Measurements from ENCODE around the gene APLP2.

Gene APLP2

GRCh38 chr11:130178441-130179339 lies 109.0 kb downstream of the APLP2 start:
- H3K4me3 ChIP-seq (ENCODE audit: low read length) = no peak overlapping the region
- peaks cover 3% of the 10 kb centered on the region for H3K9me3 ChIP-seq (replicated peaks; ENCODE audit: low read length)
- H3K9ac ChIP-seq (ENCODE audit: low read depth, low read length) = no peak overlapping the region
- no peak overlapping the region for H3K4me2 ChIP-seq (ENCODE audit: low read length)
- H3K4me1 ChIP-seq (ENCODE audit: control insufficient read depth, insufficient read depth, low read length) = peaks cover 8% of the 10 kb centered on the region
- no peaks in the 10 kb centered on the region for H3K36me3 ChIP-seq (ENCODE audit: insufficient read depth, low read length)
- peaks cover 37% of the 10 kb centered on the region for H3K27me3 ChIP-seq (ENCODE audit: control insufficient read depth, insufficient read depth, low read length)

GRCh38 chr11:130179396-130180306 lies 110.0 kb downstream of the APLP2 start:
- H3K4me2 ChIP-seq (ENCODE audit: low read length) = no peak overlapping the region
- peaks cover 8% of the 10 kb centered on the region for H3K4me1 ChIP-seq (ENCODE audit: control insufficient read depth, insufficient read depth, low read length)
- H3K9ac ChIP-seq (ENCODE audit: low read depth, low read length) = no peak overlapping the region

GRCh38 chr11:130180491-130180890 lies 110.8 kb downstream of the APLP2 start:
- Histone ChIP-seq H3K4me1 (ENCODE audit: control insufficient read depth, insufficient read depth, low read length) (peaks cover 8% of the 10 kb centered on the region), H3K9me3 (replicated peaks; ENCODE audit: low read length) (no peaks in the 10 kb centered on the region), H3K27me3 (ENCODE audit: control insufficient read depth, insufficient read depth, low read length) (peaks cover 43% of the 10 kb centered on the region), H3K4me3 (ENCODE audit: low read length) (no peak overlapping the region), H3K4me2 (ENCODE audit: low read length) (no peak overlapping the region), H3K36me3 (ENCODE audit: insufficient read depth, low read length) (no peaks in the 10 kb centered on the region), H3K9ac (ENCODE audit: low read depth, low read length) (no peak overlapping the region)

More at GRCh38 chr11:130179396-130180306, 110.0 kb downstream of the APLP2 start:
- Histone ChIP-seq H3K4me3 (ENCODE audit: low read length) (no peak overlapping the region), H3K9me3 (replicated peaks; ENCODE audit: low read length) (peaks cover 1% of the 10 kb centered on the region), H3K27me3 (ENCODE audit: control insufficient read depth, insufficient read depth, low read length) (peaks cover 40% of the 10 kb centered on the region), H3K36me3 (ENCODE audit: insufficient read depth, low read length) (no peaks in the 10 kb centered on the region)

- no peak overlapping the region for H3K4me3 ChIP-seq (ENCODE audit: low read length)
- peaks cover 8% of the 10 kb centered on the region for H3K4me1 ChIP-seq (ENCODE audit: control insufficient read depth, insufficient read depth, low read length)
- no peak overlapping the region for H3K9ac ChIP-seq (ENCODE audit: low read depth, low read length)
- no peaks in the 10 kb centered on the region for H3K9me3 ChIP-seq (replicated peaks; ENCODE audit: low read length)
- H3K4me2 ChIP-seq (ENCODE audit: low read length) = no peak overlapping the region
- peaks cover 47% of the 10 kb centered on the region for H3K27me3 ChIP-seq (ENCODE audit: control insufficient read depth, insufficient read depth, low read length)
- no peaks in the 10 kb centered on the region for H3K36me3 ChIP-seq (ENCODE audit: insufficient read depth, low read length)
Observed at GRCh38 chr11:130180896-130181294, 111.2 kb downstream of the APLP2 start.

- Histone ChIP-seq H3K4me3 (ENCODE audit: low read length) (no peak overlapping the region), H3K9ac (ENCODE audit: low read depth, low read length) (no peak overlapping the region)
Observed at GRCh38 chr11:130181295-130182272, 111.9 kb downstream of the APLP2 start.

GRCh38 chr11:130183878-130184610 lies 114.3 kb downstream of the APLP2 start:
- H3K4me2 ChIP-seq (ENCODE audit: low read length) = no peak overlapping the region
- no peak overlapping the region for H3K4me3 ChIP-seq (ENCODE audit: low read length)
- no peaks in the 10 kb centered on the region for H3K9me3 ChIP-seq (replicated peaks; ENCODE audit: low read length)
- H3K27me3 ChIP-seq (ENCODE audit: control insufficient read depth, insufficient read depth, low read length) = peaks cover 47% of the 10 kb centered on the region
- peaks cover 8% of the 10 kb centered on the region for H3K4me1 ChIP-seq (ENCODE audit: control insufficient read depth, insufficient read depth, low read length)
- H3K36me3 ChIP-seq (ENCODE audit: insufficient read depth, low read length) = no peaks in the 10 kb centered on the region
- no peak overlapping the region for H3K9ac ChIP-seq (ENCODE audit: low read depth, low read length)

More at GRCh38 chr11:130181295-130182272, 111.9 kb downstream of the APLP2 start:
- Histone ChIP-seq H3K4me1 (ENCODE audit: control insufficient read depth, insufficient read depth, low read length) (peaks cover 8% of the 10 kb centered on the region), H3K36me3 (ENCODE audit: insufficient read depth, low read length) (no peaks in the 10 kb centered on the region), H3K27me3 (ENCODE audit: control insufficient read depth, insufficient read depth, low read length) (peaks cover 48% of the 10 kb centered on the region), H3K9me3 (replicated peaks; ENCODE audit: low read length) (no peaks in the 10 kb centered on the region), H3K4me2 (ENCODE audit: low read length) (no peak overlapping the region)

GRCh38 chr11:130187096-130187495 lies 117.4 kb downstream of the APLP2 start:
- peaks cover 3% of the 10 kb centered on the region for H3K4me1 ChIP-seq (ENCODE audit: control insufficient read depth, insufficient read depth, low read length)
- no peaks in the 10 kb centered on the region for H3K9me3 ChIP-seq (replicated peaks; ENCODE audit: low read length)
- H3K9ac ChIP-seq (ENCODE audit: low read depth, low read length) = no peak overlapping the region
- H3K27me3 ChIP-seq (ENCODE audit: control insufficient read depth, insufficient read depth, low read length) = peaks cover 39% of the 10 kb centered on the region
- no peak overlapping the region for H3K4me3 ChIP-seq (ENCODE audit: low read length)
- no peak overlapping the region for H3K4me2 ChIP-seq (ENCODE audit: low read length)
- no peaks in the 10 kb centered on the region for H3K36me3 ChIP-seq (ENCODE audit: insufficient read depth, low read length)

- Histone ChIP-seq H3K36me3 (ENCODE audit: insufficient read depth, low read length) (no peaks in the 10 kb centered on the region), H3K9ac (ENCODE audit: low read depth, low read length) (no peak overlapping the region), H3K4me2 (ENCODE audit: low read length) (no peak overlapping the region), H3K9me3 (replicated peaks; ENCODE audit: low read length) (no peaks in the 10 kb centered on the region), H3K4me1 (ENCODE audit: control insufficient read depth, insufficient read depth, low read length) (no peaks in the 10 kb centered on the region), H3K27me3 (ENCODE audit: control insufficient read depth, insufficient read depth, low read length) (peaks cover 39% of the 10 kb centered on the region), H3K4me3 (ENCODE audit: low read length) (no peak overlapping the region)
Observed at GRCh38 chr11:130188047-130188446, 118.4 kb downstream of the APLP2 start.

- Histone ChIP-seq H3K36me3 (ENCODE audit: insufficient read depth, low read length) (no peaks in the 10 kb centered on the region), H3K27me3 (ENCODE audit: control insufficient read depth, insufficient read depth, low read length) (peaks cover 38% of the 10 kb centered on the region), H3K4me3 (ENCODE audit: low read length) (no peak overlapping the region), H3K9ac (ENCODE audit: low read depth, low read length) (no peak overlapping the region), H3K9me3 (replicated peaks; ENCODE audit: low read length) (no peaks in the 10 kb centered on the region), H3K4me2 (ENCODE audit: low read length) (no peak overlapping the region), H3K4me1 (ENCODE audit: control insufficient read depth, insufficient read depth, low read length) (no peaks in the 10 kb centered on the region)
Observed at GRCh38 chr11:130188585-130189347, 119.1 kb downstream of the APLP2 start.
